Activated CD8-positive, alpha-beta T cell treated with anti-CD3 and anti-CD28 coated beads for 36 hours (primary cell): ENCODE results near the gene ELAVL3. TPM values are rescaled to one million over a fixed set of nuclear protein-coding genes. Genes with fewer than 3 reads are reported as not detected.

Experiments used
- ATAC-seq: fragments of 200-7000 bp; cut with Tn5 transposase; one replicate; pipeline ENCODE4 v1.10.0; 2021; ENCODE audit warnings: mild to moderate bottlenecking, moderate library complexity
- CTCF ChIA-PET: fragments of 350-600 bp; sonication (Branson Sonifier 250); formaldehyde crosslinking; loops from one replicate; lab custom pipeline; 2021; ENCODE audit warnings: antibody characterized with exemption; lab: Charles Lee
- POLR2A ChIA-PET: fragments of 350-600 bp; sonication (Branson Sonifier 250); formaldehyde crosslinking; loops from one replicate; lab custom pipeline; 2021; ENCODE audit warnings: antibody characterized with exemption; lab: Charles Lee
- DNase-seq: peaks from one replicate; pipeline ENCODE4 v3.0.0-alpha.2; 2020
- H3K27ac Mint-ChIP-seq: one replicate; pipeline ENCODE4 v1.8.0; 2021; ENCODE audit warnings: mild to moderate bottlenecking, mixed read lengths
- H3K27me3 Mint-ChIP-seq: one replicate; pipeline ENCODE4 v1.8.0; 2021; ENCODE audit warnings: mixed read lengths
- H3K36me3 Mint-ChIP-seq: one replicate; pipeline ENCODE4 v1.8.0; 2021; ENCODE audit warnings: low read depth, mixed read lengths
- H3K4me1 Mint-ChIP-seq: one replicate; pipeline ENCODE4 v1.8.0; 2021; ENCODE audit warnings: low read depth, mixed read lengths
- H3K4me3 Mint-ChIP-seq: one replicate; pipeline ENCODE4 v1.8.0; 2021; ENCODE audit warnings: mild to moderate bottlenecking, moderate library complexity, mixed read lengths
- H3K9me3 Mint-ChIP-seq: one replicate; pipeline ENCODE4 v1.8.0; 2021; ENCODE audit warnings: mixed read lengths
- intact Hi-C: fragments of 100-400 bp; cut with micrococcal nuclease; formaldehyde crosslinking; loops from one replicate; pipeline ENCODE4 v1.10.0; 2022
- total RNA-seq, 2 experiments: library from RNA; stranded (reverse); gene quantifications; one replicate each; pipeline ENCODE4 v1.2.3, GENCODE V29; 2021
- TF ChIP-seq, protein P1 (sequence below): fragments of 200-600 bp; IDR thresholded peaks from one replicate; pipeline ENCODE4 v1.8.0; 2022; ENCODE audit warnings: antibody characterized with exemption, mild to moderate bottlenecking

ELAVL3 gene
- total RNA-seq, 2 experiments from 2014 or later = not detected

- H3K4me3 Mint-ChIP-seq = no peak overlapping the region
- H3K4me1 Mint-ChIP-seq = no peaks in the 10 kb centered on the region
- ChIA-PET CTCF (interaction anchor here (1.5 kb wide), 1 partner anchor 12 kb away, joined by 3 read pairs; no protein-coding TSS in a partner anchor), POLR2A (no interaction called here)
- ATAC-seq (no peak), DNase-seq (peak; percentile 35)
- TF ChIP-seq, protein P1, sequence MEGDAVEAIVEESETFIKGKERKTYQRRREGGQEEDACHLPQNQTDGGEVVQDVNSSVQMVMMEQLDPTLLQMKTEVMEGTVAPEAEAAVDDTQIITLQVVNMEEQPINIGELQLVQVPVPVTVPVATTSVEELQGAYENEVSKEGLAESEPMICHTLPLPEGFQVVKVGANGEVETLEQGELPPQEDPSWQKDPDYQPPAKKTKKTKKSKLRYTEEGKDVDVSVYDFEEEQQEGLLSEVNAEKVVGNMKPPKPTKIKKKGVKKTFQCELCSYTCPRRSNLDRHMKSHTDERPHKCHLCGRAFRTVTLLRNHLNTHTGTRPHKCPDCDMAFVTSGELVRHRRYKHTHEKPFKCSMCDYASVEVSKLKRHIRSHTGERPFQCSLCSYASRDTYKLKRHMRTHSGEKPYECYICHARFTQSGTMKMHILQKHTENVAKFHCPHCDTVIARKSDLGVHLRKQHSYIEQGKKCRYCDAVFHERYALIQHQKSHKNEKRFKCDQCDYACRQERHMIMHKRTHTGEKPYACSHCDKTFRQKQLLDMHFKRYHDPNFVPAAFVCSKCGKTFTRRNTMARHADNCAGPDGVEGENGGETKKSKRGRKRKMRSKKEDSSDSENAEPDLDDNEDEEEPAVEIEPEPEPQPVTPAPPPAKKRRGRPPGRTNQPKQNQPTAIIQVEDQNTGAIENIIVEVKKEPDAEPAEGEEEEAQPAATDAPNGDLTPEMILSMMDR = no peak
- H3K36me3 Mint-ChIP-seq = peaks cover 1% of the 10 kb centered on the region
- intact Hi-C loops = no loop called here
- H3K9me3 Mint-ChIP-seq = no peaks in the 10 kb centered on the region
- no peak overlapping the region for H3K27ac Mint-ChIP-seq
- no peaks in the 10 kb centered on the region for H3K27me3 Mint-ChIP-seq
These were observed 27.1 kb downstream of the ELAVL3 start for GRCh38 chr19:11453468-11454341.

- no peaks in the 10 kb centered on the region for H3K27me3 Mint-ChIP-seq
- intact Hi-C loops = no loop called here
These were observed 28.1 kb downstream of the ELAVL3 start for GRCh38 chr19:11452620-11453310.

GRCh38 chr19:11451871-11452619, 28.8 kb downstream of the ELAVL3 start:
- no peak for DNase-seq
- no peaks in the 10 kb centered on the region for H3K9me3 Mint-ChIP-seq
- H3K4me3 Mint-ChIP-seq = no peak overlapping the region
- TF ChIP-seq, protein P1 = no peak
- no peak for ATAC-seq
- no peaks in the 10 kb centered on the region for H3K4me1 Mint-ChIP-seq
- POLR2A ChIA-PET = no interaction called here
- H3K27ac Mint-ChIP-seq = no peak overlapping the region
- CTCF ChIA-PET = interaction anchor here (0.7 to 1.5 kb wide), 3 partner anchors 11 to 72 kb away, joined by 3 to 7 read pairs (median 3); no protein-coding TSS in a partner anchor
- peaks cover 1% of the 10 kb centered on the region for H3K36me3 Mint-ChIP-seq
- intact Hi-C loops = no loop called here
- H3K27me3 Mint-ChIP-seq = no peaks in the 10 kb centered on the region

More at GRCh38 chr19:11452620-11453310, 28.1 kb downstream of the ELAVL3 start:
- ATAC-seq (no peak), DNase-seq (peak; percentile 30)
- no peak overlapping the region for H3K27ac Mint-ChIP-seq
- TF ChIP-seq, protein P1 = no peak
- H3K4me1 Mint-ChIP-seq = no peaks in the 10 kb centered on the region
- ChIA-PET CTCF (interaction anchor here (1.3 to 1.5 kb wide), 2 partner anchors 11 to 30 kb away, joined by 3 to 7 read pairs; no protein-coding TSS in a partner anchor), POLR2A (no interaction called here)
- peaks cover 1% of the 10 kb centered on the region for H3K36me3 Mint-ChIP-seq
- H3K4me3 Mint-ChIP-seq = no peak overlapping the region
- H3K9me3 Mint-ChIP-seq = no peaks in the 10 kb centered on the region

DNA sequence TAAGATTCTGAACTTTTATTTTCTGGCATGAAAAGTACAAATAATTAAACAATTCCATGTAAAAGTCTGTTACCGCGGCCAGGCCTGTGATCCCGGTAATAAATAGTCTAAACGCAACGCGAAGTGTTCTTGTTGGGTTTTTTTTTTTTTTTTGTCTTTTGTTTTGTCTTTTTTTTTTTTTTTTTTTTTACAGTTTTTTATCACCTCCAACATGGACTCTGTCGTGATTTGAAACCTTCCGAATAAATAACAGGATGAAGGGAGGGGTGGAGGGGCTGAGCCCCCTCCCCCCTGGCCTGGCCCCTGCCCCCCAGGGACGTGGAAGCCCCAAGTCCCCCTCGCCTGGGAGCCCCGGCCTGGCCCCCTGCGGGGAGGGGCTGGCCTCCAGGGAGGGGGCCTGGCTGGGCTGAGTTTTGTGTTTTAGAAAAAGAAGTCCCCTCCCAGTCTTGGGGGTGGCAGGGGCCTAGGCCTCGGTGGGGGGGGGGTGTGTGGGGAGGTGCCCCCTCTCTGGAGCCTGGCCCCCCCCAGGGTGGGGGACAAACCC, 29.4 kb downstream of the ELAVL3 start:
- Mint-ChIP-seq H3K27ac (no peak overlapping the region), H3K36me3 (peaks cover 4% of the 10 kb centered on the region), H3K4me1 (no peaks in the 10 kb centered on the region), H3K9me3 (no peaks in the 10 kb centered on the region), H3K4me3 (no peak overlapping the region), H3K27me3 (no peaks in the 10 kb centered on the region)
- intact Hi-C loops = no loop called here
- TF ChIP-seq, protein P1 = no peak
- ATAC-seq (no peak), DNase-seq (no peak)
- CTCF ChIA-PET = interaction anchor here (1.3 kb wide), 1 partner anchor 31 kb away, joined by 7 read pairs; no protein-coding TSS in a partner anchor
- POLR2A ChIA-PET = interaction anchor here (0.6 kb wide), 1 partner anchor 15 kb away, joined by 3 read pairs; no protein-coding TSS in a partner anchor
